ENCODE data around the gene ACBD6.

The ACBD6 gene

DNA sequence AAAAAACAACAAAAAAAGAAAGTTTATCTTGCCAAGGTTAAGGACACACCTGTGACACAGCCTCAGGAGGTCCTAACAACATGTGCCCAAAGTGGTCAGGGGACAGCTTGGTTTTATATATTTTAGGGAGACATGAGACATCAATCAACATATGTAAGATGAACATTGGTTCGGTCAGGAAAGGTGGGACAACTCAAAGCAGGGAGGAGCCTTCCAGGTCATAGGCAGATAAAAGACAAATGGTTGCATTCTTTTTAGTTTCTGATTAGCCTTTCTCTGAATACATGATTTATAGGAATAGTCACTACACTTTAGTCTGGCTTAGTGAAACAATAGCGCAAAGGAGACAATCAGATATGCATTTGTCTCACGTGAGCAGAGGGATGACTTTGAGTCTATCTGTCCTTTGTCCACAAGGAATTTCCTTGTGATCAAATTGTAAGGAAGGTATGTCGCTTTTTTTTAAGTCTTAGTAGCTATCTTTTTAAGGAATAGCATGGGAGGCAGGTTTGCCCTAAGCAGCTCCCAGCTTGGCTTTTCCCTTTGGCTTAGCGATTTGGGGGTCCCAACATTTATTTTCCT lies 33.1 kb upstream of the ACBD6 start:
- H3K36me3 ChIP-seq (ENCODE audit: insufficient read depth, low read length) = no peaks in the 10 kb centered on the region
- H3K9me3 ChIP-seq (ENCODE audit: low read length) = no peaks in the 10 kb centered on the region
- no peak overlapping the region for H3K4me3 ChIP-seq (ENCODE audit: low read length)
- H3K27me3 ChIP-seq (ENCODE audit: insufficient read depth, low read length) = no peaks in the 10 kb centered on the region
- no peak overlapping the region for H2AFZ ChIP-seq (ENCODE audit: low read depth, low read length)
- peaks cover 5% of the 10 kb centered on the region for H3K4me1 ChIP-seq (ENCODE audit: insufficient read depth, low read length)

GRCh38 chr1:180534214-180534613 lies 31.8 kb upstream of the ACBD6 start:
- Histone ChIP-seq H3K4me3 (ENCODE audit: low read length) (no peak overlapping the region), H3K36me3 (ENCODE audit: insufficient read depth, low read length) (no peaks in the 10 kb centered on the region), H3K9me3 (ENCODE audit: low read length) (no peaks in the 10 kb centered on the region), H2AFZ (ENCODE audit: low read depth, low read length) (no peak overlapping the region), H3K27me3 (ENCODE audit: insufficient read depth, low read length) (no peaks in the 10 kb centered on the region), H3K4me1 (ENCODE audit: insufficient read depth, low read length) (peaks cover 5% of the 10 kb centered on the region)

DNA sequence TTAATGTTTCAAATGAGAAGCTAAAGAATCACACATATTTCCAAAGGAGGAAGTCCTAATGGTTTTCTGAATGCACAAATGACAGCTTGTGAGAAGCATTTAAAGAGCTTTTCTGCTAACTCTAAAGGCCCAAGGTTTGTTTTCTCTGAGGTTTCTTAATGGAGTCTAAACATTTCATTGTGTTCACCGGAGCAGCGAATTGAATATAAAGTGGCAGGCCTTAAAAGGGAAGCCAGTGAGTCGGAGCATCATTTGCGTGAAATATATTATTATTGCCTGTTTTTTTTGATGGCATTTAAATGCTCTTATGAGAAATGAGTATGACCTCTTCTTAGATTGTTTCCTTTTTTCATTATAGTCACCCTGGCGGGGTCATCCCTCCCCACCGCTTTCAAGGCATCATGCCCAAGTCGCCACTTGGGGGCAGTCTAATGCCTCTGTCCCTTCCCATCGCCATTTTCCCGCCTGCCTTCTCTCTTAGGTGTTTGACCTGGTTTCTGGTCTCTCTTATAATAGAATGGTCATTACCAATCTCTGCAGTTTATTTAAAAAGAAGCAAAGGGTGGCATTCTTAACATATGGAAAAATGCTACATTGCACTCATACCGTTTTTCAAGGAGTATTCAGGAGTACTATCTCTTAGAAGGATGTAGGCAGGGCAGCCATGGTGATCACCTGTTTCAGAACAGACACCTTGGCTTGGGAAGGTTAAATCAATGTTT lies 31.1 kb upstream of the ACBD6 start:
- peaks cover 5% of the 10 kb centered on the region for H3K4me1 ChIP-seq (ENCODE audit: insufficient read depth, low read length)
- H3K36me3 ChIP-seq (ENCODE audit: insufficient read depth, low read length) = no peaks in the 10 kb centered on the region
- H3K4me3 ChIP-seq (ENCODE audit: low read length) = no peak overlapping the region
- H2AFZ ChIP-seq (ENCODE audit: low read depth, low read length) = peak overlapping the region; percentile 37
- H3K27me3 ChIP-seq (ENCODE audit: insufficient read depth, low read length) = no peaks in the 10 kb centered on the region
- no peaks in the 10 kb centered on the region for H3K9me3 ChIP-seq (ENCODE audit: low read length)

- Histone ChIP-seq H3K4me3 (ENCODE audit: low read length) (no peak overlapping the region), H3K27me3 (ENCODE audit: insufficient read depth, low read length) (no peaks in the 10 kb centered on the region), H3K9me3 (ENCODE audit: low read length) (no peaks in the 10 kb centered on the region), H3K36me3 (ENCODE audit: insufficient read depth, low read length) (no peaks in the 10 kb centered on the region), H2AFZ (ENCODE audit: low read depth, low read length) (peak overlapping the region; percentile 37), H3K4me1 (ENCODE audit: insufficient read depth, low read length) (peaks cover 5% of the 10 kb centered on the region)
Observed at GRCh38 chr1:180532854-180533253, 30.5 kb upstream of the ACBD6 start.

DNA sequence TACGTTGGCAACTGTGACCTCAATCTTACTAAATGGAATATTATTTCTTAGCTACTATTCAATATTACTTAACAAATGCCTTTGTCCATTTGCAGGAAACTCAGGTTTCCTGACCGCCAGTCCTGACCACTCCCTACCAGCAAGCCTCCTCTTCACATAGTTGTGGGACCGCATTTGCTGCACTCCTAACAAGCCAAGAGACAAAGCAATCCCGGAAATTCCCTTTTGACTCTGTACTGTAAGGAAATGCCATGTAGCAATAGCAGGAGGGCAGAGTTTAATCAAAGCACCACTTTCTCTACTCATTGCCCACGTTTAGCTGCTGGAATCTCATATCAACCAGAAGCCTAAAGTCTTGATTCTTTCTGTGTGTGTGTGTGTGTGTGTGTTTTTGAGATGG lies 28.1 kb upstream of the ACBD6 start:
- Histone ChIP-seq H3K27me3 (ENCODE audit: insufficient read depth, low read length) (no peaks in the 10 kb centered on the region), H3K9me3 (ENCODE audit: low read length) (no peaks in the 10 kb centered on the region), H3K4me3 (ENCODE audit: low read length) (no peak overlapping the region), H2AFZ (ENCODE audit: low read depth, low read length) (no peak overlapping the region), H3K4me1 (ENCODE audit: insufficient read depth, low read length) (peaks cover 5% of the 10 kb centered on the region), H3K36me3 (ENCODE audit: insufficient read depth, low read length) (no peaks in the 10 kb centered on the region)

DNA sequence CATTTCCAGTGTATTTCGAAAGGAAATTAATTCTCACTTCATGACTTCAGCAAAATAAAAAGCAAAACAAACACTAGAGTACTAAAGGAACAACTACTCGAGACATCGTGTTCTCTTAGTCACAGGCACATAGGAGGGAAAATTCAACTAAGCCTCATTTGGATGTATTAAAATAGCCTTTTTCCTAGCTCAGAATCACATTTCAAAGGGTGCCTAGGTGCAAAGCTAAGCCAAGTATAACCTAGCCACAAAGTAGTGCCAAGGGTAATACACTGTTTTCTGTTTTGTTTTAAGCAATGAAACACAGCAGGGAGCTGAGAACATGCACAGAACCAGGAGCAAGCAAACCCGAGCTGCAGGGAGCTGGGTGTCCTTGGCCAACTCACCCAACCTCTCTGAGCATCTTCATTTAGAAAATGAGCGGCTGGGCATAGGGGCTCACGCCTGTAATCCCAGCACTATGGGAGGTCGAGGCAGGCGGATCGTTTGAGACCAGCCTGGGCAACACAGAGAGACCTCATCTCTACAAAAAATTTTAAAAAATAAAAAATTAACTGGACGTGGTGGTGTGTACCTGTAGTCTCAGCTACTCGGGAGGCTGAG lies 26.6 kb upstream of the ACBD6 start:
- Histone ChIP-seq H3K4me1 (ENCODE audit: insufficient read depth, low read length) (peaks cover 5% of the 10 kb centered on the region), H2AFZ (ENCODE audit: low read depth, low read length) (no peak overlapping the region), H3K9me3 (ENCODE audit: low read length) (no peaks in the 10 kb centered on the region), H3K27me3 (ENCODE audit: insufficient read depth, low read length) (no peaks in the 10 kb centered on the region), H3K4me3 (ENCODE audit: low read length) (no peak overlapping the region), H3K36me3 (ENCODE audit: insufficient read depth, low read length) (no peaks in the 10 kb centered on the region)

- H3K27me3 ChIP-seq (ENCODE audit: insufficient read depth, low read length) = no peaks in the 10 kb centered on the region
- no peak overlapping the region for H3K4me3 ChIP-seq (ENCODE audit: low read length)
- no peaks in the 10 kb centered on the region for H3K9me3 ChIP-seq (ENCODE audit: low read length)
- H2AFZ ChIP-seq (ENCODE audit: low read depth, low read length) = no peak overlapping the region
- no peaks in the 10 kb centered on the region for H3K36me3 ChIP-seq (ENCODE audit: insufficient read depth, low read length)
- no peaks in the 10 kb centered on the region for H3K4me1 ChIP-seq (ENCODE audit: insufficient read depth, low read length)
Observed at GRCh38 chr1:180527101-180527669, 24.8 kb upstream of the ACBD6 start.

- Histone ChIP-seq H3K36me3 (ENCODE audit: insufficient read depth, low read length) (no peaks in the 10 kb centered on the region), H3K4me3 (ENCODE audit: low read length) (no peak overlapping the region), H2AFZ (ENCODE audit: low read depth, low read length) (no peak overlapping the region), H3K27me3 (ENCODE audit: insufficient read depth, low read length) (no peaks in the 10 kb centered on the region), H3K9me3 (ENCODE audit: low read length) (no peaks in the 10 kb centered on the region), H3K4me1 (ENCODE audit: insufficient read depth, low read length) (no peaks in the 10 kb centered on the region)
Observed at GRCh38 chr1:180525715-180526039, 23.3 kb upstream of the ACBD6 start.

DNA sequence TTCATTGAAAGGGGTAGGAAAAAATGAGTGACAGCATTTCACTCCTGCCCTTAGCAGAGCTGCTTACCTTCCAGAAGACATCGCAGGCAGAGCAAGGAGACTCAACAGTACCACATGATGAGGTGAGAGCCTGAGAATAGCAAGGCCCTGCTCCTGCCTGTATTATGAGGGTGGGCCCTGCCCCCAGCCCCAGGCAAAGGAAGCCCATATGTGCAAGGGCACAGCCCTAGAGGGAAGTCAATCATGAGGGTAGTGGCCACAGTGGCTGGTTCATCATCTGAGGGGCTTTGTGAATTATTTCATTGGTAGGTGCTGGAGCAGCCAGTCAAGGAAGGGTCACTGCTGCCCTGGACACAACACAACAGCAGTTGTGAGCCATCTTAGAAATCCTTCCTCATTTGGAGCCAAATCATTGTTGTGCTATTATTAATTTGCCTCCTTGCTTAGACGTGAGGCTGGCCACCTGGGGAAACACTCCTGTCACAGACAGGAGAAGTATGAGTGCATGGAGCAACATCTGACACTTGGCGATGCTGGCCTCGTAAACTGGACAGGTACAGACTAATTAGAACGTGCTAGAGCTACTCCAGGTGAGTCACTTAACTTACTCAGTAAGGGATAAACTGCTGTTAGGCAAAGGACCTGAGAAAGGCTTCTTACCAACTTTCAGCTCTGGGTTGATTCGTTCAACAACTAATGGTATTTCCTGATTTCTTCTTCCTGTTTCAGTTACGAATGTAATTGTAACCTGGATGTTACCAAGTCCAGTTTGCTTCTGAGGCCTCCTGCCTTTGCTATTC lies 22.7 kb upstream of the ACBD6 start:
- Histone ChIP-seq H3K9me3 (ENCODE audit: low read length) (no peaks in the 10 kb centered on the region), H3K4me1 (ENCODE audit: insufficient read depth, low read length) (no peaks in the 10 kb centered on the region)

DNA sequence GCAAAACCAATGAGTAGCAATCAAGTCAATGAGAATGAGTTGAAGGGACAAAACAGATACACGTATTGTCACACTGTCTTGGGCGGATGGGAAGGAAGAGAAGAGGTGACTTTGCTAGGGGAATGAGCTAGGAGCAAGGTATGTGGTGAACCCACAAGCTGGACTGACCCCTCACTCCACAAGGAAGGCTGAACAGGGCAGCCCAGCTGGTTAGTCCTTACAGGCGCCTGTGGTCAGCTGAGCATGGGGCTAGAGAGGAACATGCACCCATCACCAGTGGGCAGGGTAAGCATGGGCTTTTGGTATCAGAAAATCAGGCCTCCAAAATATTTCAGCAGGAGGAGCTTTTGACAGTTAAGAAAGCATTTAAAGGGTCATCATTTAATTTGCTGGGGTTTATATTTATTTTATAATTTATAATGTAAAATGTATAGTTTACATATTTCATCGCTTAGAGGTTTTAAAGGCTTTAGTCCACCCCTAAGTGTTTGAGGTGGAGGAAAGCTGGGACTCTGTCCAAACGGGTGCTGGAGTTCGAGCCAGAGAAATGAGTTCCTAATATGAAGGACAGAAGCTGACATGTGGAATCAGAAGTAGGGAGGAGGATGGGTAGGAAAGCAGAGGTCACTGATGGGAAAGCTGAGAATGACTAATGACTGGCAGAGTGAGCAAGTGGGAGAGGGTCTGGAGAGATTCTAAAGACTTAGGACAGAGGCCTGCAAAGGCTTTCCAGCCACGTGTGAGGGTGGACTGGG lies 22.0 kb upstream of the ACBD6 start:
- Histone ChIP-seq H3K4me3 (ENCODE audit: low read length) (no peak overlapping the region), H2AFZ (ENCODE audit: low read depth, low read length) (no peak overlapping the region), H3K4me1 (ENCODE audit: insufficient read depth, low read length) (no peaks in the 10 kb centered on the region), H3K27me3 (ENCODE audit: insufficient read depth, low read length) (no peaks in the 10 kb centered on the region), H3K9me3 (ENCODE audit: low read length) (no peaks in the 10 kb centered on the region), H3K36me3 (ENCODE audit: insufficient read depth, low read length) (no peaks in the 10 kb centered on the region)

More for the DNA sequence above, 22.7 kb upstream of the ACBD6 start:
- H2AFZ ChIP-seq (ENCODE audit: low read depth, low read length) = no peak overlapping the region
- no peak overlapping the region for H3K4me3 ChIP-seq (ENCODE audit: low read length)
- H3K27me3 ChIP-seq (ENCODE audit: insufficient read depth, low read length) = no peaks in the 10 kb centered on the region
- H3K36me3 ChIP-seq (ENCODE audit: insufficient read depth, low read length) = no peaks in the 10 kb centered on the region

DNA sequence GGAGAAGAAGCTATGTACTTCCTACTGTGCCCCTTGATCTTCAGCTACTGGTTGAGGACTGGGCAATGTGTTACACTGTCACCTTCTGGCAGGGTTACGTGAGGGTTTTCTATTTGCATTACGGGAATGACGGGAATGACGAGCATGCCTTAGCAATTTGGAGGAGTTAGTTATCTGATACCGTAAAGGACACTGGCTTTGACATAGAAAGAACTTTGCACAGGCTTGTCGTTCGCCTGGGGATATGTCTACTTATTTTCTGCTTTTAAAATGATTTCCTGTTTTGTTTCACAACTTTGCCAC lies 19.8 kb upstream of the ACBD6 start:
- no peaks in the 10 kb centered on the region for H3K9me3 ChIP-seq (ENCODE audit: low read length)
- H2AFZ ChIP-seq (ENCODE audit: low read depth, low read length) = no peak overlapping the region
- no peaks in the 10 kb centered on the region for H3K4me1 ChIP-seq (ENCODE audit: insufficient read depth, low read length)
- H3K4me3 ChIP-seq (ENCODE audit: low read length) = no peak overlapping the region
- H3K27me3 ChIP-seq (ENCODE audit: insufficient read depth, low read length) = no peaks in the 10 kb centered on the region
- no peaks in the 10 kb centered on the region for H3K36me3 ChIP-seq (ENCODE audit: insufficient read depth, low read length)

DNA sequence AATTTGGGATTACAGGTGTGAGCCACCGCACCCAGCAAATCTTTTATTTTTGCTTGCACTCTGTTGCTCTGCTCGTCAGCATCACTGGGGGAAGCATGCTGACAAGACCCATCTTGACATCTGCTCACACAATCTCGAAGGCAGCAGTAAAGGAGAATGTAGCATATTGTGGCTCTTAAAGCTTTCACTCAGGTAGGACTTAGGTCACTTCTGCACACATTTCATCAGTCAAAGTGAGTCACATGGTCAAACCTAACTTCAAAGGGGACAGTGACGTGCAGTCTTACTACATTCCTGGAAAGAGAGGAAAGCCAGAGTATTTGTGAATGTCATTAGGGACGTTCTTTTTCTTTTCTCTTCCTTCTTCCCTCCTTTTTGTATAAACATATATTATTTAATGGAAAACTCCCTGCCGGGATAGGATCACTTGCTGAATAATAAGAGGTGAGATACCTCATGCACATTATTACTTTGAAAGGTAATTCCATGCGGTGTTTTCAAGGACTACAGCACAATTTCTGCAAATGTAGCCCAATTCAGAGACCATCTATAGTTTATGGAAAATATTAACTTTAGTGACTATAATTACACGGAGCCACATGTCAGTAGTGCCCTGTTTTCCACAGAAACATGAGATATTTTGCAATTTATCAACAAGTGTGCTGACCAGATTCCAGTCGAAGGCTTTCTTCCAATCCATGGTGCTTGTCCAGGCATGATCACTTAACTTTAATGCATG lies 19.3 kb upstream of the ACBD6 start:
- Histone ChIP-seq H3K4me1 (ENCODE audit: insufficient read depth, low read length) (no peaks in the 10 kb centered on the region), H3K27me3 (ENCODE audit: insufficient read depth, low read length) (no peaks in the 10 kb centered on the region), H3K36me3 (ENCODE audit: insufficient read depth, low read length) (no peaks in the 10 kb centered on the region), H3K4me3 (ENCODE audit: low read length) (no peak overlapping the region), H2AFZ (ENCODE audit: low read depth, low read length) (no peak overlapping the region), H3K9me3 (ENCODE audit: low read length) (no peaks in the 10 kb centered on the region)
